Measurements from ENCODE around the gene NUP205.

The NUP205 gene

DNA sequence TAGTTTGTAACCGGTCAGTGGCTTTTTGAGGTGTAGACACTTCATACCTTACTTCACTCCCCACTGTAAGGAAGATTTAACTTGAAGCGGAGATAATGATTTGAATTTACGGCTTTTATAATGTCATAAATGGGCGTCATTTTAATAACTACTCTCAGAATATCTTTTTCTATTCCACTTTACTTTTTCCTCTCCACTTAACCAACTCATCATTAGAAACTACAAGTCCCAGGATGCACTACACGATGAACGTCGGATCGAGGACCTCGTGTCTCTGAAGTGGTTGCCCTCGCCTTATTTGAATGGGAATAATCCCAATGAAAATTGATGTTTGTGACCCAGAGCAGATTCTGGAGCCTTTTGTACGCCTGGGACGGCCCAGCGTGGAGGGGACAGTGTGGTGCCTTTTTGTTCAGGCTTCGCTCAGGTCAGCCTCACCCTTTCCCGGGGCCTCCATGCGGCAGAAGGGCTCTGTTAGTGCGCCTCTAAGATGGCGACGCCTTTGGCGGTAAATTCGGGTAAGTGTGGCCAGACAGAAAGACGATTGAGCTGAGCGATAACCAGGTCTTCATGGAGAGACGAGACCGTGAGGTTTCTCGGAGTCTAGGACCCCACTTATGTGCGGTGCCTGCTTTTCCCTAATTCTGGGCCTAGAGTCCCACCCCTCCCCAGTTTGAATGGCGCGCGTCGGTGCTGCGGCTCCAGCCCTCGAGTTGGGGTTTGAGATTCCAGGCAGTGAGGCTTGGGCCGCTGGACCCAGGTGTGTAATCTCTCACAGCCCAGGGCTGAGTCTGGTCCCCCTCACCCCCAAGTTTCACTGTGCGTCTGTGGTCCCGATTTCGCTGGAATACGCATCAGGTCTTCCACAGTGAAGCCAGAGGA, at the start of gene NUP205:
Gene NUP205, plus strand, starts transcription at position 463 of the 882 bp plus-strand sequence. Its CDS starts 28 bp downstream, at position 491.
- peak; percentile 80 for DNase-seq

GRCh38 chr7:135508883-135509588, 48.7 kb upstream of the NUP205 start:
- peak; percentile 30 for DNase-seq

- DNase-seq, result peak; percentile 66
Measured at GRCh38 chr7:135509589-135509838, 48.2 kb upstream of the NUP205 start.

DNA sequence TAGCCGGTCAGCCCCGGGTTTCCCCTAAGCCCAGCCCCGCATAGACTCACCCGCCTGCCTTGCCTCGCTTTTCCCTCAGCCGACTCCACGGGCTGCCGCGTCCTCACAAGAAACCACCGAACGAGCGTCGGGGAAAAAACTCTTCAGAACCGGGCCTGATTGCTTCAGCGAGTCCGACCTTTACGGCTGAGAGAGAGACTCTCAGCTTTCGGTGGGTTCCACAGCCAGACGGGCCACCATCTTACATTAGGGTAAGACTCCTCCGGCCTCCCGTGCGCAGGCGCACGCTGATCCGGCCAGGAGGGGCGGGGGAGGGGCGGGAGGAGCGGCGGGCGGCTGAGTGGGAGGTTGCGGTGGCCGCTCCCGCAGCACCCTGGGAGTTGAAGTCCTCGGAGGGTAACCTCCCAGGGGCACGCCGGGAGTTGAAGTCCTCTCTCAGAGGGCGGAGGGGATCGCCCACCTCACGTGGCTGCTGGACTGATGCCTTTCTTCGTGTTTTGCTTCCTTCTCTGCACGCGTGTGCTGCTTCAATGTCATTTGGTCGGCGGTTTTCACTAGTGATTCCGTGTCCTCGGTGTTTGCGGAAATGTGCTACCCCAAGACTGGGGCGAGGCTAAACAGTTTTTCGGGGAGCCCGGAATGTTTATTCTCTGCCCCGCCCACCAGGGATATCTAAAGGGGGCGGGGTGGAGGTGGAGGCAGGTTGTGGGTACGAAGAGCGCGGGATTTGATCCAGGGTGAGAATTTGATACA, 47.7 kb upstream of the NUP205 start, which contains the start of gene CNOT4:
Gene CNOT4, minus strand, starts transcription at position 264 of the 753 bp plus-strand sequence. CDS start 71,771 bp downstream, outside the sequence.
- peak; percentile 95 for DNase-seq

- DNase-seq, result peak; percentile 24
Measured at GRCh38 chr7:135510592-135511183, 47.0 kb upstream of the NUP205 start.

DNA sequence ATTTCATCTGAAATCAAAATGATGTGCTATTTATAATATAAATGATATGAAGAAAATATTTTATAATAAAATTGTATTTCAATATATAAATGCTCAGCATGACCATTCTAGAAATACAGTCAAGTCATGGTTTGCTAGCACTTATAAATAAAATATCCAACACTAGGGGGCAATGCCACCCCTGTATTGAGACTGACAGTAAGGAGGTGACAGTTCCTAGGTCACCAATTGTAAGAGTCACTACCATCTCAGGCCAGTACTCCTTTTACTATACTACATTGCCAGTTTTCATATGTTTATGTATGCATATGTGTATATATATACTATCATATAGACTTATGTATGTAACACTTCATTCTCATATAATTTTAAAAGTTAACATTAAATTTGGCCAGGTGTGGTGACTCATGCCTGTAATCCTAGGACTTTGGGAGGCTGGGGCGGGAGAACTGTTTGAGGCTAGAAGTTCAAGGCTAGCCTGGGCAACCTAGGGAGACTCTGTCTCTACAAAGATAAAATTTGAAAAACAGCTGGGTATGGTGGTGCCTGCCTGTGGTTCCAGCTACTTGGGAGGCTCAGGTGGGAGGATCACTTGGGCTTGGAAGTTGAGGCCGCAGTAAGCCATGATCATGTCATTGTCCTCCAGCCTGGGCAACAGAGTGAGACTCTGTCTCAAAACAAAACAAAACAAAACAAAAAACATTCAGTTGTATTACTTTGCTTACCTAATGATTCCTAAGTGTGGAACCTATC, 45.4 kb upstream of the NUP205 start:
- peak; percentile 43 for DNase-seq

DNA sequence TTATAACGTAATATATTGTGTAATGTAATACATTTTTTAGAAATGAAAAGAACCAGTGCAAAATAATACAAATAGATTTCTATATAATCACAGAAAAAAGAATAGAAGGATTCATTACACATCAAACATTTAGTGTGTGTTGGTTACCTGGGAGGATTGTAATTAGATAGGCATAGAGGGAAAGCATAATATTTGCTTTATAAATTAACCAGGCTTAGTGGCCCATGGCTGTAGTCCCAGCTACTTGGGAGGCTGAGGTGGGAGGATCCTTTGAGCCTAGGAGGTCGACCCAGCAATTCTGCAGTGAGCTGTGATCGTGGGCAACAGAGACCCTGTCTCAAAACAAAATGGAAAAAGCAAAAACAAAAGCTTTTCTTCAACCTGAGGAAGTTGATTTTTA, 42.9 kb upstream of the NUP205 start:
- DNase-seq, result no peak

DNA sequence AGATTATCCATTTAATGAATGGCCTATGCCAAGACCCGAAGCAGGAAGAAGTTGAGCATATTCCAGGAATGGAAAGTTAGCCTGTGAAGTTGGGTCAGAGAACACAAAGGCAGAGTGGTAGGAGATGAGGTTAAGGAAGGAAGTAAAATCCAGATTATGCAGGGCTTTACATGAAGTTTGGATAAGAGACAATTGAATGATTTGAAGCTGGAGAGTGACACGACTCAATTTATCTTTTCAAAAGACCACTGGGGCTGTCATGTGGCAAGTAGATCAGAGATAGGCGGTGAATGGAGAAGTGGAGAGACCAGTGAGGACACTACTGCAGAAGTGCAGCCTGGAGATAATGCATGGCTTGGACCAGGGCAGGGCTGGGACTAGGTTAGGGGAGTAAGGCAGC, 40.7 kb upstream of the NUP205 start:
- no peak for DNase-seq

- no peak for DNase-seq
Measured at GRCh38 chr7:135518748-135519147, 39.0 kb upstream of the NUP205 start.

- DNase-seq, result no peak
Measured at GRCh38 chr7:135519233-135519688, 38.5 kb upstream of the NUP205 start.

DNA sequence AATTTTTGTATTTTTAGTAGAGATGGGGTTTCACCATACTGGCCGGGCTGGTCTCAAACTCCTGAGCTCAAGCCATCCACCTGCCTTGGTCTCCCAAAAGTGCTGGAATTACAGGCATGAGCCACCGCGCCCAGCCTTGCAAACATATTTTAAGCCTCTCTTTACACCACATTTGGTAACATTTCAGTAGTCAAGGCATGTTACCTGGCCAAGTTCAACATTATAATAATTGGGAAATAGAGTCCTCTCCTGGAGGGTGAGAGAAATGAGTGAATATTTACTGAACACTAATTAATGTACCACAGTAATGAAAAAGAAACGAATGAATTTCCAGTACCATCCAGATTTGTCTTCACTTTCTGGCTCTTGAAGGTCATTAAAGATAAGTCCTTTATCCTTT, 37.8 kb upstream of the NUP205 start:
- DNase-seq, result no peak

- no peak for DNase-seq
Measured at GRCh38 chr7:135522509-135522908, 35.2 kb upstream of the NUP205 start.

- no peak for DNase-seq
Measured at GRCh38 chr7:135523146-135523545, 34.6 kb upstream of the NUP205 start.

- DNase-seq, result no peak
Measured at GRCh38 chr7:135525426-135525825, 32.3 kb upstream of the NUP205 start.

DNA sequence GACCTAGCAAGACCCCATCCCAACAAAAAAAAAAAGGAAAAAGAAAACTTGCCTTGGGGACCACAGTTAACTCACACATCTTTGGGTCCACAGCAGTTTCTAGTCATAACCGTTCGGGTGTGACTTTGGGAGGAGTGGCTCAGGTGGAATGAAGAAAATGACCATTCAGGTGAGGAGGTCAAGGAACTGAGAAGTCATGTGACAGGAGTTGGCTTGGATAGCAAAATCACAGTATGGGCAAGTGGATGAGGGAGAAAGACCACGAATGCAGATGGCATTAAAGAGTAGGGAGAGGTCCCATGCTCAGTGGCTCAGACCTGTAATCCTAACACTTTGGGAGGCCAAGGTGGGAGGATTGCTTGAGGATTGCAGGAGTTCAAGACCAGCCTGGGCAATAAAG, 30.7 kb upstream of the NUP205 start:
- DNase-seq, result no peak

DNA sequence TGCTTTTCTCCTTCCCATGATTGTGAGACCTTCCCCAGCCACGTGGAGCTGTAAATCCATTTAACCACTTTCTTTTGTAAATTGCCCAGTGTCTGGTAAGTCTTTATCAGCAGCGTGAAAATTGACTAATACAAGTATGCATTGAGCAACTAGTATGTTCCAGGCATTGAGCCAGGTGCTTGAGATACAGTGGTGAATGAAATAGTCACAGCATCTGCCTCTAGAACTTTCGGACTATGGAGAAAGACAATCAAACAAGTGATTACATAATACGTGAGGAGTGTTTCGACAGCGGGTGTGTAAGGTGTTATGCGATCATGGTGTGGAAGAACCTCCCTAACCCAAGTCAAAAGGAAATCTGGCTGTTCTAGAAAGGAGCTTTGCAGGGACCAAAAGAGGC, 21.6 kb upstream of the NUP205 start:
- peak; percentile 25 for DNase-seq

DNA sequence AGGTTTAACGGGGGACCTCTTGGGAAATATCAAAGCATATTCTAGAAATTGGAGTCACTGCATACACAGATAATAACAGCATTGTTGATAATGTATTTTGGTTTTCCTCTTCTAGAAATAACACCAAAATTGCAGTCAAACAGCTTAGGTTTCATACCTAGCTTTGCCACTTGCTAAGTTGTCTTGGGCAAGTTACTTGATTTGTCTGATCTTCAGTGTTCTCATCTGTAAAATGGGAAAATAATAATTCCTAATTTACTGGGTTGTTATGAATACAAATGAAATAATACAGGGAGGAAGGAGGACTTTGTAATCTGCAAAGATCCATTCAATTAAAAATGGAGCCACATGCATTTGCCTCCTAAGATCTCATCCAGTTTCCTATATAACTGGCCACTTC, 20.3 kb upstream of the NUP205 start:
- no peak for DNase-seq

DNA sequence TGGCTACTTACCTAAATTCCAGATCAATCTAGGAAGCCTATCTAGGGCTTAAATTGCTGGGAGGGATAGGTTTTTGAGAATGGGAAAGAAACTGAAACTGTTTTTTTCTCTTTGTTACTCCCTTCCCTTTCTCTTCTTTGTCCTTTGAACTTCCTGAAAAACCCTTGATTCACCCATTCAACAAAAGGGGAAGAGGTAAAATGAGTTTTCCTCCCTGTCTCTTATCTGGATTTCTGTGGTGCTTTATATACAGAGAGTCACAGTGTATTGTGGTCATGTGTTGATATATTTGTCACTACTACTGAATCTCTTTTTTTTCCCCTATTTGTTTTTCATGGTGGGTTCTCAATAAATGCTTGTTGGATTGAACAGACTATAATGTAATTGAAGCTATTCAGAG, 19.8 kb upstream of the NUP205 start:
- DNase-seq, result no peak

DNA sequence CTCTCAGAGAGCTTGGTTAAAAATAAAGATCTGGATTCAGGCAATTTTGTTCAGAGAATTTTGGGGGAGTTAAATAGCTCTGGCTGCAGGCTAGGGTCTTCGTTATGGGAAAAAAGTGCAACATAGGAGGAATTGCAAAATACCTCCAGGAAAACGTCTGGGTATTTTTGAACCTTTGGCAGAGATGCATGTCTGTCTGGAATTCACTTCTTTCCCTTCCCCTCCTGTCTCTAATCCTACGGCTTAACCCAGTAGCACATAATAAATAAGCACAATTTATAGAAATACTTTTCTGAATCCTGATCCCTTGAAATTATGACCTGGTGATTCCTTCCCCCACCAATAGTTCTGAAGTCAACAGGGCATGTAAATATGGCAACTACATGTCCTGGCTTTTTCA, 19.3 kb upstream of the NUP205 start:
- no peak for DNase-seq

- no peak for DNase-seq
Measured at GRCh38 chr7:135539629-135540028, 18.1 kb upstream of the NUP205 start.

GRCh38 chr7:135541029-135541428, 16.7 kb upstream of the NUP205 start:
- DNase-seq, result no peak

- DNase-seq, result no peak
Measured at GRCh38 chr7:135550196-135550595, 7.5 kb upstream of the NUP205 start.
